LNCaP clone FGC (cell line): Measurements from ENCODE around the gene CPEB4.

Source experiments
- DNase-seq: peaks from one replicate; pipeline ENCODE4 v3.0.0-alpha.2; 2011; ENCODE audit warnings: low read depth
- H3K4me3 ChIP-seq: 2 replicates; pipeline ENCODE4 v1.5.1; 2011; ENCODE audit warnings: mild to moderate bottlenecking, low read depth, low read length, control low read depth
- CTCF ChIP-seq: IDR thresholded peaks from 2 replicates; pipeline ENCODE4 v1.5.1; 2012; ENCODE audit warnings: mild to moderate bottlenecking; ENCODE audit not compliant: control insufficient read depth, insufficient read depth; ENCODE audit errors: extremely low read depth

The CPEB4 gene

GRCh38 chr5:173895401-173896165 is 7.4 kb downstream of the CPEB4 start:
- peak; percentile 78 for DNase-seq
- H3K4me3 ChIP-seq = no peak overlapping the region
- TF ChIP-seq CTCF = no peak

GRCh38 chr5:173896631-173897030 is 8.5 kb downstream of the CPEB4 start:
- no peak for DNase-seq
- TF ChIP-seq CTCF = no peak
- no peak overlapping the region for H3K4me3 ChIP-seq

- TF ChIP-seq CTCF = no peak
- no peak for DNase-seq
- H3K4me3 ChIP-seq = no peak overlapping the region
Observed at GRCh38 chr5:173901705-173902104, 13.6 kb downstream of the CPEB4 start.

GRCh38 chr5:173902334-173902733 is 14.2 kb downstream of the CPEB4 start:
- peak overlapping the region; percentile 27 for H3K4me3 ChIP-seq
- DNase-seq = no peak
- no peak for TF ChIP-seq CTCF

- H3K4me3 ChIP-seq = no peak overlapping the region
- DNase-seq = peak; percentile 95
- TF ChIP-seq CTCF = no peak
Observed at GRCh38 chr5:173902743-173903142, 14.6 kb downstream of the CPEB4 start.

- no peak for DNase-seq
- TF ChIP-seq CTCF = no peak
- 0 out of 2 replicates have a peak overlapping the region, but pooled peaks have one; percentile 20 for H3K4me3 ChIP-seq
Observed at GRCh38 chr5:173903396-173904140, 15.4 kb downstream of the CPEB4 start.
